EH (cell line): ENCODE data around the gene CELF1.
A peak's percentile ranks its signal among the peaks of the same experiment; 100 is the strongest.
"Not testable (repeated sequence)": the region's sequence is repeated elsewhere in the genome, so short reads cannot be mapped to it uniquely, and the experiment has no call there.

Experiments used
- DNase-seq: peaks from one replicate; pipeline ENCODE4 v3.0.0-alpha.2; 2015; ENCODE audit warnings: low read depth

The CELF1 gene

GRCh38 chr11:47538741-47539565 is 14.0 kb downstream of the CELF1 start:
- peak; percentile 28 for DNase-seq

GRCh38 chr11:47536915-47537314 is 16.0 kb downstream of the CELF1 start:
- no peak for DNase-seq

GRCh38 chr11:47534704-47535251 is 18.2 kb downstream of the CELF1 start:
- no peak for DNase-seq

GRCh38 chr11:47533690-47534151 is 19.2 kb downstream of the CELF1 start:
- DNase-seq = peak; percentile 87

- peak; percentile 40 for DNase-seq
These were observed 20.2 kb downstream of the CELF1 start for GRCh38 chr11:47532597-47533213.

- peak; percentile 7 for DNase-seq
These were observed 21.3 kb downstream of the CELF1 start for GRCh38 chr11:47531666-47532065.

GRCh38 chr11:47530721-47531120 is 22.2 kb downstream of the CELF1 start:
- DNase-seq = not testable (repeated sequence)

GRCh38 chr11:47529951-47530350 is 23.0 kb downstream of the CELF1 start:
- no peak for DNase-seq

- DNase-seq = no peak
These were observed 25.7 kb downstream of the CELF1 start for GRCh38 chr11:47527186-47527585.

GRCh38 chr11:47526032-47526431 is 26.9 kb downstream of the CELF1 start:
- DNase-seq = not testable (repeated sequence)

GRCh38 chr11:47524291-47524874 is 28.5 kb downstream of the CELF1 start:
- DNase-seq = no peak

- DNase-seq = peak; percentile 87
These were observed 29.3 kb downstream of the CELF1 start for GRCh38 chr11:47523490-47524225.

GRCh38 chr11:47518212-47518964 is 34.5 kb downstream of the CELF1 start:
- DNase-seq = no peak

GRCh38 chr11:47516984-47517853 is 35.7 kb downstream of the CELF1 start:
- DNase-seq = no peak

GRCh38 chr11:47516155-47516554 is 36.8 kb downstream of the CELF1 start:
- DNase-seq = no peak

- DNase-seq = peak; percentile 85
These were observed 37.9 kb downstream of the CELF1 start for GRCh38 chr11:47514825-47515647.

GRCh38 chr11:47512701-47513100 is 40.2 kb downstream of the CELF1 start:
- DNase-seq = no peak

GRCh38 chr11:47511917-47512316 is 41.0 kb downstream of the CELF1 start:
- no peak for DNase-seq

- DNase-seq = peak; percentile 33
These were observed 42.7 kb downstream of the CELF1 start for GRCh38 chr11:47510209-47510608.
